HG03175 (cell line): ENCODE measurements around the gene MAP2K1.
A peak's percentile ranks its signal among the peaks of the same experiment; 100 is the strongest.
"Not testable (repeated sequence)": the region's sequence is repeated elsewhere in the genome, so short reads cannot be mapped to it uniquely, and the experiment has no call there.

Source experiments
- ATAC-seq: cut with Tn5 transposase; IDR thresholded peaks from one replicate; pipeline ENCODE4 v1.9.1; 2021; ENCODE audit warnings: mild to moderate bottlenecking, moderate library complexity; ENCODE audit not compliant: unreplicated experiment

MAP2K1 gene

GRCh38 chr15:66386204-66387123 lies at the start of gene MAP2K1:
Gene MAP2K1, plus strand, starts transcription at chr15:66386912. Its CDS starts 436 bp downstream, at chr15:66387348.
- ATAC-seq = peak; percentile 83

GRCh38 chr15:66348530-66348929 lies 38.2 kb upstream of the MAP2K1 start:
- ATAC-seq = not testable (repeated sequence)

- ATAC-seq = peak; percentile 6
Measured at GRCh38 chr15:66356077-66356358, 30.7 kb upstream of the MAP2K1 start.

- ATAC-seq = peak; percentile 94
Measured at GRCh38 chr15:66356359-66357236, 30.1 kb upstream of the MAP2K1 start, which contains the start of gene TIPIN. Gene TIPIN, minus strand, starts transcription at chr15:66356685. Its CDS starts 3,738 bp downstream, at chr15:66352947.

GRCh38 chr15:66359740-66360139 lies 27.0 kb upstream of the MAP2K1 start:
- ATAC-seq = no peak

GRCh38 chr15:66361745-66362460 lies 24.8 kb upstream of the MAP2K1 start:
- not testable (repeated sequence) for ATAC-seq

- ATAC-seq = no peak
Measured at GRCh38 chr15:66362776-66363175, 23.9 kb upstream of the MAP2K1 start.

- no peak for ATAC-seq
Measured at GRCh38 chr15:66364944-66365528, 21.7 kb upstream of the MAP2K1 start.

- no peak for ATAC-seq
Measured at GRCh38 chr15:66369773-66370651, 16.7 kb upstream of the MAP2K1 start.

- no peak for ATAC-seq
Measured at GRCh38 chr15:66374179-66374578, 12.5 kb upstream of the MAP2K1 start.

GRCh38 chr15:66378814-66379430 lies 7.8 kb upstream of the MAP2K1 start:
- ATAC-seq = no peak

GRCh38 chr15:66381376-66381775 lies 5.3 kb upstream of the MAP2K1 start:
- ATAC-seq = not testable (repeated sequence)

GRCh38 chr15:66387163-66388042 lies 691 bp downstream of the MAP2K1 start:
- ATAC-seq = peak; percentile 21

GRCh38 chr15:66388043-66388363 lies 1.3 kb downstream of the MAP2K1 start:
- ATAC-seq = no peak

GRCh38 chr15:66388576-66388975 lies 1.9 kb downstream of the MAP2K1 start:
- ATAC-seq = no peak

GRCh38 chr15:66389098-66389858 lies 2.6 kb downstream of the MAP2K1 start:
- ATAC-seq = no peak

GRCh38 chr15:66389859-66390381 lies 3.2 kb downstream of the MAP2K1 start:
- ATAC-seq = no peak
